GM06990 (cell line): ENCODE data around the gene ZNF296.

Source experiments
- DNase-seq: peaks from one replicate; pipeline ENCODE4 v3.0.0-alpha.2; 2011; ENCODE audit not compliant: insufficient read length; ENCODE audit errors: extremely low read depth
- H3K27me3 ChIP-seq: replicated peaks from 2 replicates; pipeline ENCODE4 v1.6.0; 2011; ENCODE audit warnings: low read length; ENCODE audit not compliant: control insufficient read depth, insufficient read depth
- H3K36me3 ChIP-seq: 2 replicates; pipeline ENCODE4 v1.5.1; 2011; ENCODE audit warnings: low read length; ENCODE audit not compliant: control insufficient read depth, insufficient read depth
- H3K4me3 ChIP-seq: replicated peaks from 2 replicates; pipeline ENCODE4 v1.5.1; 2011; ENCODE audit warnings: low read depth, mild to moderate bottlenecking, control low read depth, low read length
- TF ChIP-seq, protein P1 (sequence below): IDR thresholded peaks from 2 replicates; pipeline ENCODE4 v1.5.1; 2011; ENCODE audit warnings: low read length, control low read depth, mild to moderate bottlenecking, inconsistent platforms; ENCODE audit not compliant: insufficient read depth, poor library complexity, severe bottlenecking

ZNF296 gene

DNA sequence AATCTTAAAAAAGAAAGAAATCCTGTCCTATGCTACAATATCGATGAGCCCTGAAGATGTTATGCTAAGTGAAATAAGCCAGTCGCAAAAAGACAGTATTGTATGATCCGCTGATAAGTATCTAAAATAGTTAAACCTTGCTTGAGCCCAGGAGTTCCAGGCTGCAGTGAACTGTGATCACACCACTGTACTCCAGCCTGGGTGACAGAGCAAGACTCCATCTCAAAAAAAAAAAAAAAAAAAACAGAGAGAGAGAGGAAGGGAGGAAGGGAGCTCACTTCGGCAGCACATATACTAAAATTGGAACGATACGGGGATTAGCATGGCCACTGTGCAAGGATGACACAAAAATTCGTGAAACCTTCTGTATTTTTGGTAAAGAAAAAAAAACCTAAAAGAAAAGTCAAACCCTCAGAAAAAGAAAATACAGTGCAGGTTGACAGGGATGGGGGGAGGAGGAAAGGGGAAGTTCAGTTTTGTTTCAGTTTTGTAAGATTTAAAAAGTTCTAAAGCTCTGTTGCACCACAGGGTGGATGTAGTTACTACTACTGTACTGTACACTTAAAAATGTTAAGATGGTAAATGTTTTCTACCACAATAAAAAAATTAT, 29.0 kb downstream of the ZNF296 start:
- H3K4me3 ChIP-seq, result peak overlapping the region; percentile 44
- DNase-seq, result no peak
- peaks cover 23% of the 10 kb centered on the region for H3K36me3 ChIP-seq
- TF ChIP-seq, protein P1, sequence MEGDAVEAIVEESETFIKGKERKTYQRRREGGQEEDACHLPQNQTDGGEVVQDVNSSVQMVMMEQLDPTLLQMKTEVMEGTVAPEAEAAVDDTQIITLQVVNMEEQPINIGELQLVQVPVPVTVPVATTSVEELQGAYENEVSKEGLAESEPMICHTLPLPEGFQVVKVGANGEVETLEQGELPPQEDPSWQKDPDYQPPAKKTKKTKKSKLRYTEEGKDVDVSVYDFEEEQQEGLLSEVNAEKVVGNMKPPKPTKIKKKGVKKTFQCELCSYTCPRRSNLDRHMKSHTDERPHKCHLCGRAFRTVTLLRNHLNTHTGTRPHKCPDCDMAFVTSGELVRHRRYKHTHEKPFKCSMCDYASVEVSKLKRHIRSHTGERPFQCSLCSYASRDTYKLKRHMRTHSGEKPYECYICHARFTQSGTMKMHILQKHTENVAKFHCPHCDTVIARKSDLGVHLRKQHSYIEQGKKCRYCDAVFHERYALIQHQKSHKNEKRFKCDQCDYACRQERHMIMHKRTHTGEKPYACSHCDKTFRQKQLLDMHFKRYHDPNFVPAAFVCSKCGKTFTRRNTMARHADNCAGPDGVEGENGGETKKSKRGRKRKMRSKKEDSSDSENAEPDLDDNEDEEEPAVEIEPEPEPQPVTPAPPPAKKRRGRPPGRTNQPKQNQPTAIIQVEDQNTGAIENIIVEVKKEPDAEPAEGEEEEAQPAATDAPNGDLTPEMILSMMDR, result no peak
- no peaks in the 10 kb centered on the region for H3K27me3 ChIP-seq

DNA sequence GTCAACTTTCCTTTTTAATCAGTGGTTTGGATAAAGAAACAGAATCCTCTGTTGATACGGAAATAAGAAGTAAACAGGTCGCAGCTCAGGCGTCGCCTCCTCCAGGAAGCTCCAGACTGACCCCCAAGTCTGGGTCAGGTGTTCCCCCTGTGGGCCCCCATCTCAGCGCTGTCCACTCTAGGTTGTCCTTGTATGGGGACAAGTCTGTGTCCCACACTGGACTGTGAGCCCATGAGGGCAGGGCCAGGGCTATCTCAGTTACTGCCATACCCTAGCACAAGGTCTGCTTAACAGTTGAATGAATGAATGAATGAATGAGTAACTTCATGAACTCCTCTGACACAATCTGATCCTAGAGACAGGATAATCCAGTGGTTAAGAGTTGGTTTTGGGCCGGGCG, 29.9 kb downstream of the ZNF296 start:
- TF ChIP-seq, protein P1, result no peak
- DNase-seq, result no peak
- Histone ChIP-seq H3K27me3 (no peaks in the 10 kb centered on the region), H3K4me3 (no peak overlapping the region), H3K36me3 (peaks cover 26% of the 10 kb centered on the region)

DNA sequence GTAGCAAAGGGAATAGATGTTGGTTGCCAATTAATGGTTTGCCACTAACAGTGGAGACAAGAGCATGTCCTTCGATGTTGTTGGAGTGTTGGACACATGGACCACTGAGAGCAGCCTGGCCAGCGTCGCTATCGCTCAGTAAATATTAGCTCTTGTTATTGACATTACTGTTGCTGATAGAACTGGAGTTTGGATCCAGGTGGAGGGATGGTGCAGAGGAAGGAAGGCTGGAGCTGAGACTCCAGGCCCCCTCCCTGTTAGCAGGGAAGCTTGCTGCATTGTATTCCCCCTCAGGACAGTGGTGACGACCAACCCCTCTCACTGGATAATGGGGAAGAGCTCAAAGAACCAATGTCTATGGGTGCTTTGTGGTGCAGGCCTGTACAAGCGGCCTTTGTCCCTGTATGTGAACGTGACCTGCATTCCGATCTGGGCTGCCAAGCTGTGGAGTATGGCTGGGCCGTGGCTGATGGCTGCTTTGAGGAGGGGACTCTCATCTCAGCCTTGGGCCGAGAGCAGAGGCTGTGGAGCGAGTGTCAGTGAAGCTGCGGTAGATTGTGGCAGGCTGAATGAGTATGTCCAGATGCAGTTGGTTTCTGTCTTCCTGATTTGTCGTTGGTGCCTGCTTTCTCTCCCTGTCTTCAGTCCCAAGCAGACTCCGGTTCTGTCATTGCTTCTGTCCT, 30.5 kb downstream of the ZNF296 start:
- H3K36me3 ChIP-seq, result peaks cover 27% of the 10 kb centered on the region

DNA sequence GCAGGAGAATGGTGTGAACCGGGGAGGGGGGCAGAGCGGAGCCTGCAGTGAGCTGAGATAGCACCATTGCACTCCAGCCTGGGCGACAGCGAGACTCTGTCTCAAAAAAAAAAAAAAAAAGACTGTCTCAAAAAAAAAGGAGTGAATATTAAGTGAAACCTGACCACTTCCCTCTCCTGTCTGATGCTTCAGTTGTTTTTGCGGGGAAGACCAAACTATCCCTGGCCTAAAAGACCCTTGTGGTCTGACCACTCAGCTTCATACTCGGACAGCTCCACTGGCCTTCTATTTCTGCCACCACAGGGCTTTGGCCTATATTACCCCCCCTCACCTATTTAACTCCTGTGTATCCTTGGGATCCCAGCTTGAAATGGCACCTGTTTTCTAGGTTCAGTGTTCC, 35.2 kb downstream of the ZNF296 start:
- DNase-seq, result no peak
- TF ChIP-seq, protein P1, result no peak
- Histone ChIP-seq H3K27me3 (no peaks in the 10 kb centered on the region), H3K36me3 (peaks cover 32% of the 10 kb centered on the region), H3K4me3 (no peak overlapping the region)

More for the DNA sequence above, 30.5 kb downstream of the ZNF296 start:
- no peak overlapping the region for H3K4me3 ChIP-seq
- no peaks in the 10 kb centered on the region for H3K27me3 ChIP-seq
- TF ChIP-seq, protein P1, result no peak
- no peak for DNase-seq

DNA sequence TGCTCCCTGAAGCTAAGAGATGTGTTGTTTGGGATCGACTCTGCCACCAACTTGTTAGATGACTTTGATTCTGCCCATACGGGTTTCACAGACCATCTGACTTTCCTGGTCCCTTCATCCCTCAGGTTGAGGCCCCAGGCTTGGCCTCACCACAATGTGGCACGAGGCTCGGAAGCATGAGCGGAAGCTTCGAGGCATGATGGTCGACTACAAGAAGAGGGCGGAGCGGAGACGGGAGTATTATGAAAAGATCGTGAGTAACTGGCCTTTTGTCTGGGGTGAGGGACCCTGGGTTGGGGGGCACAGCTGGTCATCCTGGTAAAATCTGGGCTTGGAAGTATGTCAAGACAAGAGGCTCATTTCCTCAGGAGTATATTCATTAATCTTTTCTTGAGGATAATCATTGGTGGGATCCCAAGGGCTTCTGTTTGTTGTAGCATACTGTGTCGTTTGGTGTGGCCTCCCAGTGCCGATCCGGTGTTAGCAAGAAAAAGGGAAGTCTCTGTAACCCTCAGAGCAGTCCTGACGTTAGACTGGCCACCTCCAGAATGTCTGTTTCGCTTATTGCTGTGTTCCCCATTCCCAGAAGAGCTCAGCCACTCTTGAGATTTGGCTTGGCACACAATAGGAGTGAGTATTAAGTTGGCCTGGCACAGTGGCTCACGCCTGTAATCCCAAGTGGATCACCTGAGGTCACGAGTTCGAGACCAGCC, 36.1 kb downstream of the ZNF296 start:
- H3K27me3 ChIP-seq, result no peaks in the 10 kb centered on the region
- no peak for DNase-seq
- peaks cover 27% of the 10 kb centered on the region for H3K36me3 ChIP-seq
- peak overlapping the region; percentile 98 for H3K4me3 ChIP-seq
- TF ChIP-seq, protein P1, result no peak
